ENCODE measurements around the gene C19orf85.

- no peak for TF ChIP-seq CTCF (IDR thresholded peaks at IDR 0.05)
- TF ChIP-seq POLR2A (IDR thresholded peaks at IDR 0.05), result no peak
Measured at GRCh38 chr19:55477905-55478304, 13.4 kb upstream of the C19orf85 start.
